Stomach smooth muscle (tissue), 2 donors: ENCODE data around the gene CABP7.

ENCODE experiments used
- H3K27ac ChIP-seq: one replicate; pipeline ENCODE4 v1.7.0; 2013; ENCODE audit warnings: mild to moderate bottlenecking, low read length, inconsistent platforms
- H3K27me3 ChIP-seq, 2 donors: one replicate each; pipeline ENCODE4 v1.7.0; 2013; ENCODE audit warnings: low read length in 2 of 2; ENCODE audit not compliant: insufficient read depth in 2 of 2, control insufficient read depth in 1 of 2
- H3K36me3 ChIP-seq, 2 donors: one replicate each; pipeline ENCODE4 v1.7.0; 2013; ENCODE audit warnings: low read length in 2 of 2; ENCODE audit not compliant: control insufficient read depth in 2 of 2, insufficient read depth in 2 of 2
- H3K4me1 ChIP-seq: one replicate; pipeline ENCODE4 v1.7.0; 2013; ENCODE audit warnings: low read length; ENCODE audit not compliant: control insufficient read depth, insufficient read depth
- H3K4me3 ChIP-seq, 2 donors: one replicate each; pipeline ENCODE4 v1.7.0; 2013; ENCODE audit warnings: low read length in 2 of 2
- H3K9ac ChIP-seq, 2 donors: one replicate each; pipeline ENCODE4 v1.7.0; 2013; ENCODE audit warnings: low read length in 2 of 2, mild to moderate bottlenecking in 1 of 2
- H3K9me3 ChIP-seq, 2 donors: one replicate each; pipeline ENCODE4 v1.7.0; 2013; ENCODE audit warnings: low read length in 2 of 2; ENCODE audit not compliant: control insufficient read depth in 2 of 2
- donor health status: healthy.
- donor health status: Pancreatic carcinoma.

Gene CABP7

DNA sequence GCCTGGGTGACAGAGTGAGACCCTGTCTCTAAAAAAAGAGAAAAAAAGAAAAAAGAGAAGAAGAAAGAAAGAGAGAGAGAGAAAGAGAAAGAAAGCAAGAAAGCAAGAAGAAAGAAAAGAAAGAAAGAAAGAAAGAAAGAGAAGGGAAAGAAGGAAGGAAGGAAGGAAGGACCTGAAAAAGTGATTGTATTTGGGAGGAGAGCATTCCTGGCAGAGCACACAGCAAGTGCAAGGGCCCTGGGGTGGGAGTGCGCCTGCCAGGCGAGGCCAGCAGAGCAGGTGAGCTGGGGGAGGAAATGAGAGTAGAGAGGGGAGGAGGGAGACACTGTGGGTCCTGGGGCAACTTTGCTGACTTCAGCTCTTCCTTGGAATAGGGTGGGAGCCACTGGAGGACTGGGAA, 7.7 kb upstream of the CABP7 start:
- Histone ChIP-seq H3K4me1 (no peaks in the 10 kb centered on the region), H3K27me3 (peaks cover 13 to 32% of the 10 kb centered on the region in 2 donors), H3K9me3 (no peaks in the 10 kb centered on the region), H3K27ac (no peak overlapping the region), H3K36me3 (no peaks in the 10 kb centered on the region), H3K9ac (no peak overlapping the region), H3K4me3 (no peak overlapping the region)

DNA sequence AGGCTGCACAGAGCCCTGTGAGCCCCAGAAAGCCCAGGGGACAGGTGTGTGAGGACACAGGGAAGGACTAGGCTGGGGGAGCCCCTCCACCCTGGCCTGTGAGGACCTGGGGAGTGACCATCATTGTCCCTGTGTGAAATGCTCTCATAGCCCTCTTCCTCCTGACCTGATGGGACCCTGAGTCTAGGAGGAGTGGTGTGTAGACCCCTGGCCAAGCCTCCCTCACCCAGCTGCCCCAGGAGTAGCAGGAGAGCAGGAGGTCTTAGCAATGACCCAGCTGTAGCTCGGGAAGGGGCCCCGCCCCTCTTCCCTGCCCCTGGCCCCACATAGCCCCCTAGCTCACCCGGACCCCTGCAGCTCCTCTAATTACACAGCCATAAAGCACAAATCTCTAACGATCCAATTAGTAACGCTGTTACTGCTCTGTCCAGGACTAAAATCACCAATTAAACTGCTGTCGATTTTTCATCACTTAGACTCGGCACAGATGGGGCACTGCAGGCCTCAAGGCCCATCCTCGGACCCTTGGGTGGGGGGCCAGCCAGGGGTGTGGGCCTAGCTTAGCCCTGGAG, 6.6 kb upstream of the CABP7 start:
- H3K9ac ChIP-seq = no peak overlapping the region
- no peaks in the 10 kb centered on the region for H3K4me1 ChIP-seq
- H3K27ac ChIP-seq = no peak overlapping the region
- no peaks in the 10 kb centered on the region for H3K9me3 ChIP-seq
- no peaks in the 10 kb centered on the region for H3K36me3 ChIP-seq
- H3K27me3 ChIP-seq = peaks cover 11 to 31% of the 10 kb centered on the region in 2 donors
- no peak overlapping the region for H3K4me3 ChIP-seq

GRCh38 chr22:29715240-29715639, 4.6 kb upstream of the CABP7 start:
- no peak overlapping the region for H3K4me3 ChIP-seq
- peaks cover 24 to 37% of the 10 kb centered on the region in 2 donors for H3K27me3 ChIP-seq
- H3K9ac ChIP-seq = no peak overlapping the region
- no peaks in the 10 kb centered on the region for H3K36me3 ChIP-seq
- H3K9me3 ChIP-seq = no peaks in the 10 kb centered on the region
- peaks cover 3% of the 10 kb centered on the region for H3K4me1 ChIP-seq
- no peak overlapping the region for H3K27ac ChIP-seq

DNA sequence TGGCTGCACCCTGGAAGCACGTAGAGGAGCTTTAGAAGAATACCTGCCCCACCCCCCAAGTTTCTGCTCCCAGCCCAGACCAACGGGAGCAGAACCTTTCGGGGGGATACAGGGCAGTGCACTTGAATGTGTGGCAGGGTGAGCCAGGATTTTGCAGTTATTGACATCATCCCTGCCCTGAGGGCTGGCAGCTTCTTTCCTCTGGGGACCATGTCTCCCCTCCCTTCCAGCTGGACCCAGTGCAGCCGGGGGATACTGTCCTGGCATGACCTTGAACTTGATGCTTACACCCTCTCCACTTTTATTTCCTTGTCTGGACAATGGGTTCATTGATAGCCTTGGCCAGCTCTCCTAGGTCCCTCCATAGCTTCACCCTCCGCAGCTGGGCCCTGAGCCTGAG, 4.1 kb upstream of the CABP7 start:
- peaks cover 28 to 37% of the 10 kb centered on the region in 2 donors for H3K27me3 ChIP-seq
- H3K4me1 ChIP-seq = peaks cover 4% of the 10 kb centered on the region
- H3K9me3 ChIP-seq = no peaks in the 10 kb centered on the region
- H3K36me3 ChIP-seq = no peaks in the 10 kb centered on the region
- no peak overlapping the region for H3K9ac ChIP-seq
- H3K27ac ChIP-seq = no peak overlapping the region
- H3K4me3 ChIP-seq = no peak overlapping the region

DNA sequence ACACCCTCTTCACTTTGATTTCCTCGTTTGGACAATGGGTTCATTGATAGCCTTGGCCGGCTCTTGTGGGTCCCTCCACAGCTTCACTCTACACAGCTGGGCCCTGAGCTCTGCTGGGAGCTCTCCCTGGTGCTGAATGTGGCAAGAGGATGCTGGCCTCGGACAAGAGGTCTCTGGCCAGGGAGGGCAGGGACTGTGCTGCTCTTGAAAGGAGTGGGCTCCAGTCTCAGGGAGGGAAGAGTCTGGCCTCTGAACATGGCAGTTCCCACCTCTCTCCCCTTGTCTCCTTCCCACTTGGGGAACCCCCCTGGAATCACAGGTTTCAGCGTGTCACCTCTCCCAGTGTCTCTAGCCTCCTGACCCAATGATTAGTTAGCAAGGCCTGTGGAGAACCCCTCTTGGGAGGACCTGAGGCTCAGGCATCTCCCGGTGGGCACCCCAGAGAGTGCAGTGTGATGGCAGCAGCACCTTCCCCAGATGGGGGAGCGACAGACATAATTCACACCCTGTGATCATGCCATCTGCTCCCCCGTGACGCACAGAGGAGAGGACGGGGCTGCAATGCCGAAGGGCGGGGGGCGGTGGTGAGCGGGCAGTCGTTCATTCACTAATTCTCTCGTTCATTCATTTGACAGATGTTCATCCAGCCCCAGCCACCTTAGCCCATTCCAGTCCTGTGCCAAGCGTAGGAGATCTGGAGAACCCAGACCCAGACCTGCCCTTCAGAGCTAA, 2.8 kb upstream of the CABP7 start:
- no peak overlapping the region for H3K9ac ChIP-seq
- H3K36me3 ChIP-seq = no peaks in the 10 kb centered on the region
- H3K4me1 ChIP-seq = peaks cover 7% of the 10 kb centered on the region
- H3K27me3 ChIP-seq = peaks cover 40 to 41% of the 10 kb centered on the region in 2 donors
- H3K4me3 ChIP-seq = no peak overlapping the region
- no peak overlapping the region for H3K27ac ChIP-seq
- H3K9me3 ChIP-seq = no peaks in the 10 kb centered on the region

GRCh38 chr22:29717789-29718188, 2.0 kb upstream of the CABP7 start:
- no peak overlapping the region for H3K9ac ChIP-seq

DNA sequence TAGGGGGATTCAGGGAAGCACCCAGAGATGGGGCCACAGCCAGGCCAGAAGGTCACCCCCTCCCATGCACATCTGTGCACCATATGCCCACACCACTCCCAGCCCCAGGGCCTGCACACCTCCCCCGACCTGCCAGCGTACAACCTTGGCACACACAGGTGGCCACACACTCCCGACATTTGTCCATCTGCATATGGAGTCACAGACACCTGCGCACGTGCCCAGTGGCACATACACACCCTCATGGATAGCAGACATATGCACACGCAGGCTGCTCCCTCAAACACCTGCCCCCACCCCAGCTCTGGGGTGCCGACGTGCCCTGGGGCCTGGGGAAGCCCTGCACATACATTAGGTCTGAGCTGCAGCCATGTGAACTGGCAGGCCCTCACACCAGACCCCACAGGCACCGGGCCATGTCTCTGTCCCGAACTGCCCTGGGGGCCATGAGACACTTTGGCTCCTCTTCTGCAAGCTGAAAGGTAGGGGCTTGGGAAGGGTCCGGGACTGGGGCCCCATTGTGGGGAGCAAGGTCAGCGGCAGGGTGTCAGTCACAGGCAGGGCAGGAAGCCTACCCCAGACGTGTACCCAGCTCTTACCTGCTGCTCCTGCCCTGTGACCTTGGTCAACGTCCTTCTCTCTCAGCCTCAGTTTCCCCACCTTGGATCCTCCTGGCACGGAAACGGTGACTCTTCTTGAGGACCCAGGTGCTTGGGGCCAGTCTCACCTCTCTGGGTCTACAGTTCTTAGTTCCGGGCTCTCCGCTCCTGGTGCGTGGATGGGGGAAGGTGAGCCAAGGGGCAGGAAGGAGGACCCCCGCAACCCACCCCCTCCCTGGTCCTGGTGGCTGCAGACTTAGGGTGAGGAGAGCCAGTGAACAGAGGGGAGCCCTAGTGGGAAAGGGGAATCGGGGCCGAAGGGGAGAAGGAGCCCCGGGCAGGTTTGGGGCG, 579 bp upstream of the CABP7 start:
- Histone ChIP-seq H3K9me3 (no peaks in the 10 kb centered on the region), H3K36me3 (no peaks in the 10 kb centered on the region), H3K9ac (no peak overlapping the region), H3K4me3 (no peak overlapping the region), H3K27me3 (peaks cover 39 to 40% of the 10 kb centered on the region in 2 donors), H3K4me1 (peaks cover 7% of the 10 kb centered on the region), H3K27ac (no peak overlapping the region)

More at GRCh38 chr22:29717789-29718188, 2.0 kb upstream of the CABP7 start:
- no peak overlapping the region for H3K4me3 ChIP-seq
- peaks cover 7% of the 10 kb centered on the region for H3K4me1 ChIP-seq
- no peak overlapping the region for H3K27ac ChIP-seq
- H3K36me3 ChIP-seq = no peaks in the 10 kb centered on the region
- peaks cover 38 to 40% of the 10 kb centered on the region in 2 donors for H3K27me3 ChIP-seq
- no peaks in the 10 kb centered on the region for H3K9me3 ChIP-seq

GRCh38 chr22:29720811-29721323, 1.1 kb downstream of the CABP7 start:
- Histone ChIP-seq H3K27me3 (peaks cover 28 to 32% of the 10 kb centered on the region in 2 donors), H3K36me3 (no peaks in the 10 kb centered on the region), H3K4me1 (peaks cover 7% of the 10 kb centered on the region)

GRCh38 chr22:29722151-29722550, 2.3 kb downstream of the CABP7 start:
- H3K9me3 ChIP-seq = no peaks in the 10 kb centered on the region
- H3K4me3 ChIP-seq = no peak overlapping the region
- peaks cover 19 to 29% of the 10 kb centered on the region in 2 donors for H3K27me3 ChIP-seq
- no peaks in the 10 kb centered on the region for H3K36me3 ChIP-seq
- no peak overlapping the region for H3K9ac ChIP-seq
- no peak overlapping the region for H3K27ac ChIP-seq
- peaks cover 7% of the 10 kb centered on the region for H3K4me1 ChIP-seq

More at GRCh38 chr22:29720811-29721323, 1.1 kb downstream of the CABP7 start:
- Histone ChIP-seq H3K4me3 (peak overlapping the region in 1 of 2 donors; percentile 22), H3K9ac (no peak overlapping the region), H3K9me3 (no peaks in the 10 kb centered on the region), H3K27ac (no peak overlapping the region)

DNA sequence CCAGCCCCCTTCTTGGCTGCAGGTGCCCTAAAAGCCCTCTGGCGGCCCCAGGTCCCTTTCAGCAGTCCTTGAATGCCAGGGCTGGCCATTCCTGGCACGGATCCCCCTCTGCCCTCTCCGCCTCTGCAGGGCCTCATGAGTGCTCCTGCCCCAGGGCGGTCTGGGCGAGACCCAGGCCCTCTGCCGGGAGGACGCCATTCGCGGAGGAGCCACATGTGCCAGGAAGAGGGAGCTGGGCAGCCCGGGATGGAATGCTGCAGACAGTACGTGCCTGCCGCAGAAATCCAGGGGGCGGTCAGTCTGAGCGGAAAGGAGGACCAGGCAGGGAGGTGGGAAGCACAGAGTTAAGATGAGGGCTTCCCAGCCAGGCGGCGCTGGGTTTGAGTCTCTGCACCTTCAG, 2.8 kb downstream of the CABP7 start:
- no peaks in the 10 kb centered on the region for H3K36me3 ChIP-seq
- H3K27ac ChIP-seq = no peak overlapping the region
- H3K9ac ChIP-seq = no peak overlapping the region
- no peaks in the 10 kb centered on the region for H3K9me3 ChIP-seq
- peaks cover 7% of the 10 kb centered on the region for H3K4me1 ChIP-seq
- peaks cover 19 to 29% of the 10 kb centered on the region in 2 donors for H3K27me3 ChIP-seq
- H3K4me3 ChIP-seq = no peak overlapping the region
